Heart right ventricle (tissue), 16 donors: ENCODE results near the gene ASB13. TPM values are rescaled to one million over a fixed set of nuclear protein-coding genes. Genes with fewer than 3 reads are reported as not detected.

Source experiments
- ATAC-seq, 8 donors: fragments of 200-7000 bp; cut with Tn5 transposase; one replicate each; pipeline ENCODE4 v1.9.1; 2020; ENCODE audit warnings: mild to moderate bottlenecking in 8 of 8, moderate library complexity in 8 of 8, moderate number of reproducible peaks in 1 of 8
- DNase-seq, 2 donors: peaks; one replicate each; pipeline ENCODE4 v3.0.0-alpha.2; 2020
- H3K27ac ChIP-seq, 10 donors: fragments of 200-600 bp; sonication (generic) in 2 of 10; one replicate each; pipeline versions ENCODE4 v1.5.0 to v1.8.0; 2020 to 2022; ENCODE audit warnings: mild to moderate bottlenecking in 3 of 10
- H3K27me3 ChIP-seq, 7 donors: fragments of 200-600 bp; one replicate each; pipeline ENCODE4 v1.8.0; 2021 to 2022; ENCODE audit warnings: mild to moderate bottlenecking in 2 of 7
- H3K36me3 ChIP-seq, 9 donors: fragments of 200-600 bp; sonication (generic) in 1 of 9; one replicate each; pipeline versions ENCODE4 v1.5.0 to v1.8.0; 2020 to 2022; ENCODE audit warnings: mild to moderate bottlenecking in 2 of 9
- H3K4me1 ChIP-seq, 9 donors: fragments of 200-600 bp; sonication (generic) in 1 of 9; one replicate each; pipeline versions ENCODE4 v1.5.0 to v1.8.0; 2020 to 2022; ENCODE audit warnings: mild to moderate bottlenecking in 4 of 9
- H3K4me3 ChIP-seq, 10 donors: fragments of 200-600 bp; sonication (generic) in 2 of 10; one replicate each; pipeline versions ENCODE4 v1.5.0 to v1.8.0; 2020 to 2022; ENCODE audit warnings: mild to moderate bottlenecking in 7 of 10, moderate library complexity in 2 of 10
- H3K9me3 ChIP-seq, 11 donors: fragments of 200-600 bp in 10 of 11; sonication (generic) in 2 of 11; one replicate each; pipeline versions ENCODE4 v1.5.0 to v1.8.0; 2013 to 2022; ENCODE audit warnings: mild to moderate bottlenecking in 2 of 11, control low read depth in 1 of 11, moderate library complexity in 1 of 11
- WGBS, 2 donors: extraction: QIAGEN DNeasy Blood & Tissue Kit; methylation state at CpG; one replicate each; pipeline ENCODE4 v1.1.7; 2013; ENCODE audit warnings: inconsistent platforms in 1 of 2; 5-methylcytosine and 5-hydroxymethylcytosine counted together
- intact Hi-C, 10 donors: fragments of 100-400 bp; cut with DNase I; formaldehyde crosslinking; loops; one replicate each; pipeline versions ENCODE4 v1.11.1 to v1.14.2; 2022
- polyA plus RNA-seq, 2 donors: library from polyadenylated mRNA; stranded (reverse); fragments of 200-250 nt; gene quantifications; one replicate each; pipeline ENCODE4 v1.2.3, GENCODE V29; 2013
- total RNA-seq, 10 donors: library from RNA; stranded (reverse); fragmentation: NEBNext Ultra II Directional in 3 of 10; extraction: Animal tissue kit (Norgen Biotek cat#: 25700) in 3 of 10; gene quantifications; one replicate each; pipeline versions ENCODE4 v1.2.1 to v1.2.4, GENCODE V29; 2021 to 2023
- TF ChIP-seq, protein P1 (sequence below), 9 donors: fragments of 200-600 bp; sonication (generic) in 2 of 9; IDR thresholded peaks; one replicate each; pipeline versions ENCODE4 v1.5.0 to v1.8.0; 2021 to 2022; ENCODE audit warnings: antibody characterized with exemption in 9 of 9, mild to moderate bottlenecking in 5 of 9, moderate library complexity in 1 of 9
- donor health status: Arrhythmogenic right ventricular cardiomyopathy.
- donor health status: ischemic (EF 13 %, LVEDD 7.1; RV severe dilation, severe dysfunction).
- donor health status: healthy with polysubstance abuse.
- donor health status: DM: no; HTN: yes; CAD: no.
- donor health status: DM: no; HTN: no; CAD: no.
- donor health status: ischemic (EF 25% LVEDD 6.9; RV normal size, moderate dysfunction).
- donor health status: ischemic (EF 25% LVEDD 5.7; RV mildly dilated, moderate dysfunction).
- donor health status: healthy.
- donor health status: DM: yes; HTN: yes; CAD: no.
- donor health status: Ischemic cardiomyopathy.
- donor health status: ischemic (EF 35%, LVEDD 5.7; RV mildly dilated, moderate dysfunction).
- donor health status: nonischemic (EF 11% LVEDD 7.7; RV severe dilation, severe dysfunction).
- donor health status: DM: yes; HTN: yes; CAD: no.
- donor health status: PGD.
- donor health status: ischemic (EF 29% LVEDD 5.4; RV normal size, mild dysfunction).
- donor health status: nonischemic (EF 23%, LVEDD 6.1; RV moderate dilation, normal function).

ASB13 gene
- total and polyA plus RNA-seq, 12 donors, result 8.4 to 18.0 (median 13.4) TPM

DNA sequence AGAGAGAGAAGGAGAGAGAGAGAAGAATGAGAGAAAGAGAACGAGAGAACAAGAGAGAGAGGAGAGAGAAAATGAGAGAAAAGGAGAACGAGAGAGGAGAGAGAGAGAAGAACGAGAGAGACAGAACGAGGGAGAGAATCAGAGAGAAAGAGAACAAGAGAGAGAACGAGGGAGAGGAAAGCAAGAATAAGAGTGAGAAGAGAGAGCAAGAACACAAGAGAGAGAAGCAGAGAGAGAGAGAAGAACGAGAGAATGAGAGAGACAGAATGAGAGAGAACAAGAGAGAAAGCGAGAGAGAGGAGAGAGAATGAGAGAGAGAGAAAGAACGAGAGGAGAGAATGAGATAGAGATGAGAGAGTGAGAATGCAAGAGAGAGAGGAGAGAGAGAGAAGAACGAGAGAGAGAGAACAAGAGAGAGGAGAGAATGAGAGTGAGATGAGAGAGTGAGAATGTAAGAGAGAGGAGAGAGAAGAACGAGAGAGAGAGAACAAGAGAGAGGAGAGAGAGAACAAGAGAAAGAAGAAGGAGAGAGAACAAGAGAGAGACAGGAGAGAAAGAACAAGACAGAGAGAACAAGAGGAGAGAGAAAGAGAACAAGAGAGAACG is 68.2 kb downstream of the ASB13 start:
- Histone ChIP-seq H3K27me3 (no peaks in the 10 kb centered on the region), H3K36me3 (no peaks in the 10 kb centered on the region), H3K4me1 (peaks cover 0 to 35% (median 20%) of the 10 kb centered on the region in 9 donors), H3K27ac (peak overlapping the region in 1 of 10 donors; percentile 37), H3K4me3 (no peak overlapping the region), H3K9me3 (peaks cover 0 to 4% (median 0%) of the 10 kb centered on the region in 11 donors)
- ATAC-seq (no peak), DNase-seq (no peak)
- WGBS, 2 donors, result 87 to 88% methylated on average over 11 of the region's 11 CpGs
- TF ChIP-seq, protein P1, sequence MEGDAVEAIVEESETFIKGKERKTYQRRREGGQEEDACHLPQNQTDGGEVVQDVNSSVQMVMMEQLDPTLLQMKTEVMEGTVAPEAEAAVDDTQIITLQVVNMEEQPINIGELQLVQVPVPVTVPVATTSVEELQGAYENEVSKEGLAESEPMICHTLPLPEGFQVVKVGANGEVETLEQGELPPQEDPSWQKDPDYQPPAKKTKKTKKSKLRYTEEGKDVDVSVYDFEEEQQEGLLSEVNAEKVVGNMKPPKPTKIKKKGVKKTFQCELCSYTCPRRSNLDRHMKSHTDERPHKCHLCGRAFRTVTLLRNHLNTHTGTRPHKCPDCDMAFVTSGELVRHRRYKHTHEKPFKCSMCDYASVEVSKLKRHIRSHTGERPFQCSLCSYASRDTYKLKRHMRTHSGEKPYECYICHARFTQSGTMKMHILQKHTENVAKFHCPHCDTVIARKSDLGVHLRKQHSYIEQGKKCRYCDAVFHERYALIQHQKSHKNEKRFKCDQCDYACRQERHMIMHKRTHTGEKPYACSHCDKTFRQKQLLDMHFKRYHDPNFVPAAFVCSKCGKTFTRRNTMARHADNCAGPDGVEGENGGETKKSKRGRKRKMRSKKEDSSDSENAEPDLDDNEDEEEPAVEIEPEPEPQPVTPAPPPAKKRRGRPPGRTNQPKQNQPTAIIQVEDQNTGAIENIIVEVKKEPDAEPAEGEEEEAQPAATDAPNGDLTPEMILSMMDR (IDR thresholded peaks at IDR 0.05), result no peak
- intact Hi-C loops, result loop anchor here in 1 of 10 donors (5.0 kb wide), 1 partner anchor 56 kb away; no protein-coding TSS in a partner anchor

DNA sequence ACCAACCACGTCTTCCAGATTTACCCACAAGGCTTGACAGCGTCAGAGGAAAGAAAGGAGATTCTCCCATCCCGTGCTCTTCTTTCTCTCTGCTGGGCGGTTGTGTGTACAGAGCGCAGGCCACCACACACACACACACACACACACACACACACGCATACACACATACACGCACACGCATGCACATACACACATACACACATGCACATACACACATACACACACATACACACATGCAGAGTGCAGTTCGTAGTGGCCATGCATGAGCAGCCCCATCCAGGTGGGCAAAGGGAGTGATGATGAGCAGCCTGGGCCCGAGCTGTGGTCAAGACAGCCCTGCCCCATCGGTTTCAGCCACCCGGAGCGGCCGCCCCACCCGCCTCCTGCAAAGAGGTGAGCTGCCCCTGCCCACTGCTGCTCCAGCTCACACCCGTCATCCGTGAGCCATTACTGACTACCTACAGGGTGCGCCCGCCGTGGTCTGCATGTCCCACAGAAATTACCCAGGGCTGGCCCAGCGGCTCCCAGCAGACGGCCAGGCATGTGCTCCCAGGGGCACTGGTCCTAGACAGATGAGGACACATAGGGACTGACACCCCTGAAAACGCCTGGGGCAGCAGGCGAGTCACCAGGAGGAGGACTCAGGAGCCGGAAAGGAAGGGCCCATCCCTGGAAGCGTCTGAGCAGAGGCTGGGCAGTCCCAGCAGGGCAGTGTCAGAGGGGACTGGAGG is 69.6 kb downstream of the ASB13 start:
- H3K9me3 ChIP-seq, result no peaks in the 10 kb centered on the region
- no peak overlapping the region for H3K4me3 ChIP-seq
- peaks cover 0 to 31% (median 20%) of the 10 kb centered on the region in 9 donors for H3K4me1 ChIP-seq
- no peak overlapping the region for H3K27ac ChIP-seq
- H3K36me3 ChIP-seq, result no peaks in the 10 kb centered on the region
- no peak for ATAC-seq
- DNase-seq, result no peak
- intact Hi-C loops, result loop anchor here in 1 of 10 donors (5.0 kb wide), 1 partner anchor 54 kb away; no protein-coding TSS in a partner anchor
- H3K27me3 ChIP-seq, result no peaks in the 10 kb centered on the region
- TF ChIP-seq, protein P1 (IDR thresholded peaks at IDR 0.05), result no peak
- WGBS, 2 donors, result 88 to 90% methylated on average over 26 of the region's 26 CpGs

DNA sequence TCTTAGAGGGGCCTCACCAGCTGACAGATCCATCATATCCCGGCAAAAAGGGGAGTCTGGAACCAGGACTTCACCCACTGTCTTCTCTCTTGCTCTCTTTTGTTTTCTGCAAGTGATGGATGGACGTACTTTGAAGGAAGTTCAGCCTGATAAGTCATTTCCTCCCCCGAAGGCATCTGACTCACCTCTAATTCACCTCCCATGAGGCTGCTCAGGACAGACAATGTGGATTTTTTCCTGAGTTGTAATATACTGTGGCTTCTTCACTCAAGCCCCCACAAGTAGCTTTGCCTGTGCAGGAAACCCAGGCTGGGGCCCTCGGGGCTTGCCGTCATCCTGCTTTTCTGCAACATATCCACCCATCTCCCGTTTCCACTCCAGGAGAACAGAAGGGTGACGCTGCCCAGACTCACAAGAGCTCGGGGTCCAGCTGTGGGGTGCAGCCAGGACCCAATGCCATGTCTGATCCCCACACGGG is 70.4 kb downstream of the ASB13 start:
- ATAC-seq, result peak in 4 of 8 donors; percentile 28 to 66 (median 46)

DNA sequence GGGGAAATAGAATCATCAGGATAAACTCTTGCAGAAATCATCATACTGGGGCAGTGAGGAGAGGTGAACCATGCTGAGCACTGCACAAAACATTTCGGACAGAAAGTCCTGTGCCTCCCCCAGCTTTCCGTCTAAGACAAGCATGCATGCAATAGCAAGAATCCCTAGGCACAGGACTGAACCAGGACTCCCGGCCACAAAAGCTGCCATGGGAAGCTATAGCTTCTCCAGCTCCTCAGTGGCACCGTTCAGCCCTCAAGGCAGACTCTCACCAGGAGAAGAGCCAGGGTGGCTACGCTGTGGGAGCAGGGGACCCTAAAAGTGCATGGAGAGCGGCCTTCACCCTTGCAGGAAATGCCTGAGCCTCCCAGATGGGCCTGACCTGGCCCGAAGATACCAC is 70.8 kb downstream of the ASB13 start:
- ATAC-seq, result no peak
- H3K27me3 ChIP-seq, result no peaks in the 10 kb centered on the region
- no peaks in the 10 kb centered on the region for H3K36me3 ChIP-seq
- no peak overlapping the region for H3K27ac ChIP-seq
- no peak for DNase-seq
- TF ChIP-seq, protein P1 (IDR thresholded peaks at IDR 0.05), result no peak
- no peak overlapping the region for H3K4me3 ChIP-seq
- H3K4me1 ChIP-seq, result peaks cover 0 to 25% (median 20%) of the 10 kb centered on the region in 9 donors
- intact Hi-C loops, result loop anchor here in 1 of 10 donors (5.0 kb wide), 1 partner anchor 53 kb away; no protein-coding TSS in a partner anchor
- 62 to 73% methylated on average over 7 of the region's 7 CpGs for WGBS, 2 donors
- no peaks in the 10 kb centered on the region for H3K9me3 ChIP-seq

More for the DNA sequence above, 70.4 kb downstream of the ASB13 start:
- Histone ChIP-seq H3K27me3 (no peaks in the 10 kb centered on the region), H3K36me3 (no peaks in the 10 kb centered on the region), H3K27ac (no peak overlapping the region), H3K4me3 (no peak overlapping the region), H3K9me3 (no peaks in the 10 kb centered on the region), H3K4me1 (peaks cover 0 to 25% (median 20%) of the 10 kb centered on the region in 9 donors)
- DNase-seq, result no peak
- intact Hi-C loops, result loop anchor here in 1 of 10 donors (5.0 kb wide), 1 partner anchor 54 kb away; no protein-coding TSS in a partner anchor
- 66 to 70% methylated on average over 9 of the region's 9 CpGs for WGBS, 2 donors
- TF ChIP-seq, protein P1 (IDR thresholded peaks at IDR 0.05), result no peak
